Measurements from ENCODE around the gene CXXC1.
"Not testable (repeated sequence)": the region's sequence is repeated elsewhere in the genome, so short reads cannot be mapped to it uniquely, and the experiment has no call there.

Gene CXXC1

DNA sequence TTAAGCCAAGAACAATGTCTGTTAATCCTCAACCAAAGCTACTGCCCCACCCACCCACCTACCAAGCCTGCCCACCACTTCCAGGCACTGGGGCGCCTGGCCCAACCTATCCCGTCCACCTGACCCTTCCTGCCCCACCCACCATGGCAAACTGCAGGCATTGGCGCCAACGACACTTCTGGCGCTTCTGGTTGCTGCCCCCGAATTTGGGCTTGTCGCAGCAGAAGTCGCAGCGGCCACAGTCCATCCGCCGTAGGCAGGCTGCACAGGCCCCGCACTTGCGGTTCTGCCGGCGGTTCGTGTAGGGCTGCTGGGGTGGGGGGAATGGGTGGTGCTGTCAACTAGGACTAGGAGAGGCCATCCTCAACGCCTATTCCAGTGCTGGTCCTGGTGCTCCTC, 13.4 kb downstream of the CXXC1 start:
- no peak for DNase-seq

DNA sequence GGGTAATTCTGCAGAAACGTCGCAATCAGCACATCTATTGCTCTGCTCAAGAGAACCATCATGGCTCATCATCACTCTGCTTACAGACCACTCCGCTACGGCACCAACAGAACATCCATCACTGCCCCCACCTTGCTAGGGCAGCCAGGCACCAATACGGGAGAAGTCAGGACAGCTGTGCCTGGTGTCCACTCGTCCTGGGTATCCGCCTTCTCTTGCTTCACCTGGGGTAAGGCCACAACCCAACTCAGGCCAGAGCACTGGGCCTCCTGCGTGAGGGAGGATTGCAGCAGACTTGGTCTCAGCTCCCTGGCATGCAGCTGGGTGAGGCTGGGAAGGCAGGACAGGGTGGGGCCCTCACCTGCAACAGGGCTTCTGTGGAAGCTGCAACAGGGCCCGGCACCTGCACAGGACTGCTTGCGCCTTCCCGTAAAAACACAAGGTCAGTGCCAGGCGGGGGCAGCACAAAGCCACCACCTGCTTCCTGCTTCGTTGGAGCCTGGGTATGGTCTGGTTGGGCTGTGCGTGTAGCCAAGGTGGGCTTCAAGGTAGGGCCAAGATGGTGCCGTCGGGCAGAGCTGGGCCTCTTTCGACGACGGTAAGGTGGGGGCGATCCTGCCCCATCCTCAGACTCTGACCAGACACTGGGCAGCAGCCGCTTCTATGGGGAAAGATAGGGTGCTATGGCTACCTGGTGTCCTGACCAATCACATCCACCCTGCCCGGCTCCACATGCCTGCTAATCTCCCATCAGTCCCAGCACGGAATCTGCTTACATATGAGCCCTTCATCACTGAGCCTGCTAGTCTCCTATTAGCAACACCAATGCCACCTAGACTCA, 14.1 kb downstream of the CXXC1 start:
- no peak for DNase-seq

DNA sequence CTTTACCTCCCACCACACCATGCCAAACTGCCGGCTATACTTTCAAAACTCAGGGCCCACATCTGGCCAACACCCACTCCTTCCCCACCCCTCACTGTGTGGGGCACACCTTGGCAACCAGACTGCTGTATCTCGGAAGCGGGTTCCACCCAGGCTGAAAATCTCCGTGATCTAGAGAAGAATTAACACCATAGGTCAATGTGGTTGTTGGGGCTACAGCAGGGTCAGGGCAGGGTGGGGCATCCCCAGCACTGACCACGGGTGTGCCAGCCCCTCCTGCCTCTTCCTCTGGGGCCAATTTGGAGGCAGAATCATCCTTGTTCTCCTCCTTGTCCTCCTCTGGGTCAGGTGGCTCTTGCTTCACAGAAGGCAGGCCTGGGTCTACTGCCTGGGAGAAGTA, 14.9 kb downstream of the CXXC1 start:
- no peak for DNase-seq

DNA sequence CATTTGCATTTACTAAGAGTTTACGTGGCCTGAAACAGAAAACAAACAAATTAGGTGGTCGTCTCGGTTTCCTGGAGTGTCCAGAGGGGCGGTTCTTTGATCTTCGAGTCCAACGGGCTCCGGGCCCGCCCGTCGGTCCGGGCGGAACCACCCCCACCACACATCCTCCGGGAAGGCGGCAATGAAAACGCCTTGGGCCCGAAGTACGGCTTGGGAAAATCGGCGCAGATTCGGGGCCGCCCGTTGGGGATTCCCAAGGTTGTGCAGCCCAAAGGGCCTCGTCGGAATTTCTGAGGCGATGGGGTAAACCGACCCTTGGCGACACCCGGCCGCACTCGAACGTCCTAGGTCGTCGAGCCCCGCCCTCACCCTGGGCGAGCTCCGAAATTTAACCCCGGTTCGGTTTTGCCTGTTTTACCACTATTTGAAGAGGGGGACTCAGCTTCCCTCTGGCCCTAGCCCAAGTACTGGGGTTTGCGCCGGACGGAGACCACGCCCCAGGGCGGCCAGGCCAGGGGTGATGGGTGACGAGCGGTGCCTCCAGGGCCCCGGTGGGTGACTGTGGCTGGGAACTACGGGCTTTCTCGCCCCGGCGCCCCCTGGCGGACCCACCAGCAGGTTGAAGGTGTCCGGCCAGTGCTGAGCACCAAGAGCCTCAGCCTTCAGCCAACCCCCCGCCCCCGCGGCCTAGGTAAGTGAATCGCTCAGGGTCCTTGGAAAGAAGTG, 19.3 kb downstream of the CXXC1 start:
- DNase-seq = peak; percentile 7

DNA sequence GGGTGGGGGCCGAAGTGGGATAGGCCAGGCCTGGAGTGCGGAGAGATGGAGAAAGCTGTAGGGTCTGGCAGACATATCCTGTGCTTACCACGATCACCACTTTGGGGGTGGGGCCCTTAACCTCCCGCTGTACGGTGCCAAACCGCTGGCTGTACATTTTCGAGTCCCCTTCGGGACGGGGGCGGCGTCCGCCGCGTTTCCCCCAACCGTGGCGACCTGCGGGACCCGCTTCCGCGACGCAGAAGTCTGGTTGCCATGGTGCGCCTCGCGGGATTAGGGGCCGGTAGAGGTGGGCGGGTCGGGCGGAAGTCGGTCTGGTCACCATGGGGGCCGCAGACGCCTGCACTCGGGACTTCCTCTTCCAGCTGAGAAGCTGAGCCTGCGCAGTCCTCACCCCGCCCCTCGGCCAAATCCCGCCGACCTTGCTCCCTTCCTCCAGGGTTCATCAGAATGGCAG, 21.2 kb downstream of the CXXC1 start, which contains the start of gene CFAP53:
Gene CFAP53, minus strand, starts transcription at position 248 of the 457 bp plus-strand sequence. Its CDS starts 91 bp downstream, at position 157.
- peak; percentile 10 for DNase-seq

DNA sequence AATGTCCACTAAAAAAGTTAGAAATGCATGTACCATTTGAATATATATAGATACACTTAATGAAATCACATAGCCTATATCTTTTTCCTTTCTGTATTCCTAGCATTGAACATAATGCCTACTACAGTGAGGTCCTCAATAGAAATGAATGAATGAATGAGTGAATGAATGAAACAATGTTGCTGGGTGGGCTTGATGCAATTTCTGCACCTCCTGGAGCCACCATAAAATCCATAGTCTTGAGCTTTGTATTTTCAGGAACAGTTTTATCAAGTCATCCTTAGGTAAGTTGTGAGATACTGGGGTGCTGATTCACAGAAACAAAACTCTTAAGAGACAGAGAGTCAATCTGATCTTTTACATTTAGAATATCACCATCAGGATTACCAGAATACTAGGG, 24.5 kb downstream of the CXXC1 start:
- DNase-seq = no peak

DNA sequence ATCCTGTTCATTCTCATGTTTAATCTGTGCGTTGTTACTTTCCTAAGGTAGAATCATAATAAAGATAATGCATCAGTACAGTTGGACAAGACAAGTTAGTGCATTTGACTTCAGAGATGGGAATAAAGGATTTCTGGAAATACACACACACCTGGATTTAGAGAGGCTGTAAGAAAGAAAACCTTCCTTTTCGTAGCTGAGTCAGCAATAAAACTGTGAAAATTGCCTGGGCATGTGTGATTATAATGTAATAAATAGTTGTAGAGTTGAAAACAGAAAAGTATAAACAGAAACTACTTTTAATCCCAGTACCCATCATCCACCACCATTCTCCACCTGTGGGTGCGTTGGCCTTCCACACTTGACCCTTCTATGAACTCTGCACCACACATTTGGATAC, 36.6 kb downstream of the CXXC1 start:
- no peak for DNase-seq

DNA sequence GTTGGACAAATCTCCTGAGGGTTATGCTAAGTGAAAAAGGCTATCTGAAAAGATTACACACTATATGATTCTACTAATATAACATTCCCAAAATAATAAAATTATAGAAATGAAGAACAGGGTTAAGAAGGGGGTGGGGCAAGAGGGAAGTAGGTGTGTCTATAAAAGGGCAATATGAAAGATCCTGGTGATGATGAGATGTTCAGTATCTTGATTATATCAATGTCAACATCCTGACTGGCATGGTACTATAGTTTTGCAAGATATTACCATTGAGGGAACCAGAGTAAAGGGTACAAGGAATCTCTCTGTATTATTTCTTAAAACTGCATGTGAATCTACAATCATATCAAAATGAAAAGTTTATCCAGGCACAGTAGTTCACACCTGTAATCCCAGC, 37.9 kb downstream of the CXXC1 start:
- no peak for DNase-seq

DNA sequence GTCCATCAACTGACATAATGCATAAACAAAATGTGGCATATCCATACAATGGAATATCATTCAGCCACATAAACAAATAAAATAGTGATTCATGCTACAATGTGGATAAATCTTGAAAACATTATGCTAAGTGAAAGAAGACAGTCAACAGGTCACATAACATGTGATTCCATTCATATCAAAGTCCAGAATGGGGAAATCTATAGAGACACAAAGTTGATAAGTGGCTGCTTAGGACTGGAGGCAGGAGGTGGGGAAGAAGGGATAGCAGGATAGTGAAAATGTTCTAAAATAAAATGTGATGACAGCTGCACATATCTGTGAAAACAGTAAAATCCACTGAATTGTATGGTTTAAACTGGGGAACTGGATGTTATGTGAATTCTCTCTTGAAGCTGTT, 39.9 kb downstream of the CXXC1 start:
- DNase-seq = no peak

DNA sequence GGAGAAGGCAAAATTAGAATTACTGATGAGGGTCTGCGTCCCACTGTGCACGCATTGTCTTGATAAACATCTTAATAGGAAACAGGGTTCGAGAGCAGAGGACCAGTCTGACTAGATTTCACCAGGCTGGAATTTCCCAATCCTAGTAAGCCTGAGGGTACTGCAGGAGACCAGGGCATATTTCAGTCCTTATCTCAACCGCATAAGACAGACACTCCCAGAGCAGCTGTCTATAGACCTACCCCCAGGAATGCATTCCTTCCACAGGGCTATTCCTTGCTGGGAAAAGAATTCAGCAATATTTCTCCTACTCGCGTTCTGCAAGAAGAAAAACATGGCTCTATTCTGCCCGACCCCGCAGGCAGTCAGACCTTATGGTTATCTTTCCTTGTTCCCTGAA, 45.7 kb downstream of the CXXC1 start:
- DNase-seq = not testable (repeated sequence)

DNA sequence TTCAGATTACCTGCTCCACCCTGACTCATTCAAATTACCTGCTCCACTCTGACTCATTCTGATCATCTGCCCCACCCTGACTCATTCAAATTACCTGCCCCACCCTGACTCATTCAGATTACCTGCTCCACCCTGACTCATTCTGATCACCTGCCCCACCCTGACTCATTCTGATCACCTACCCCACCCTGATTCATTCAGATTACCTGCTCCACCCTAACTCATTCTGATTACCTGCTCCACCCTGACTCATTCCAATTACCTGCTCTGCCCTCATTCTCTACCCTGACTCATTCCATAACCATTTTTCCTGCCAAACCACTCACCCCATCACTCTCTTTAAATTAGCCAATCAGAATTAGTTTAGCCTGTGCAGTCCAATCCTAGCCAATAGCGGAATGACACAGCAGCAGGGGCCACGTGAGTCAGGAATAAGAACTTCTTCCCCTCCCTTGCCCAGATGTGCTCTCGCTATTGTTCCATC, 47.4 kb downstream of the CXXC1 start:
- DNase-seq = no peak

DNA sequence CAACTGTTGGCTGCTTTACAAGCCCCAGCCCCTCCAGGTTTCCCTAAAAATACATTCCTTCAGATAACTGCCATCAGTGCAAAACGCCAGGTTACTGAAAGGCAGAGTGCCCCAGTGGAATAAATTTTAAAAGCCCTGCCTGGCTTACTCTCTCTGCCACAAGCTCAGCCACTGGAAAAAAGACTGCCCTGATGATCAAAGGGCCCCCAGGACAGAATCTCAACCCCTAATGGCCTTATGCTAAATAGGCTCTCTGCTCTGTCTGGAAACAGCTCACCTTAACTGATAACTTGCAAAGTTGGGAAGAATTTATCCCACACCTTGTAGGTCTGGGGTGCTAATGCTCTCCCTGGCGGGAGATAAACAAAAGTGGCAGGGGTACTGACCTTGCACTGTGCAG, 55.1 kb downstream of the CXXC1 start:
- no peak for DNase-seq

All from GOT3 (cell line).